ENCODE measurements around the gene RABGEF1. TPM values are rescaled to one million over a fixed set of nuclear protein-coding genes. Genes with fewer than 3 reads are reported as not detected.
"Not testable (repeated sequence)": the region's sequence is repeated elsewhere in the genome, so short reads cannot be mapped to it uniquely, and the experiment has no call there.

The RABGEF1 gene
- total RNA-seq, 1 donor from 2014 or later = 21.8 TPM

DNA sequence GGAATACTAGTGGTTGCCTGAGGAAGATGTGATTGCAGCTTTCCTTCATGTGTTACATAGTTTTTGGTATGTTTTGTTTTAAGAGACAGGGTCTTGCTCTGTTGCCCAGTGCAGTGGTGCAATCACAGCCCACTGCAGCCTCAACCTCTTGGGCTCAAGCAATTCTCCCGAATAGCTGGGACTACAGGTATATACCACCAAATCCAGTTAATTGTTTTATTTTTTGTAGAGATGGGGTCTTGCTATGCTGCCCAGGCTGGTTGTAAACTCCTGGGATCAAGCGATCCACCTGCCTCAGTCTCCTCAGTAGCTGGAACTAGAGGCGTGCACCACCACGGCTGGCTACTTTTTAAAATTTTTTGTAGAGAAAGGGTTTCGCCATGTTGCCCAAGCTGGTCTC lies 101.4 kb downstream of the RABGEF1 start:
- DNase-seq (ENCODE audit: low spot score in 2 of 2, unreplicated experiment in 2 of 2) = no peak
- Mint-ChIP-seq H3K27ac (no peak overlapping the region), H3K9me3 (peaks cover 3% of the 10 kb centered on the region), H3K4me3 (no peak overlapping the region), H3K4me1 (peaks cover 16% of the 10 kb centered on the region), H3K36me3 (no peaks in the 10 kb centered on the region), H3K27me3 (ENCODE audit: low read depth) (peaks cover 2% of the 10 kb centered on the region)
- TF ChIP-seq, protein P1, sequence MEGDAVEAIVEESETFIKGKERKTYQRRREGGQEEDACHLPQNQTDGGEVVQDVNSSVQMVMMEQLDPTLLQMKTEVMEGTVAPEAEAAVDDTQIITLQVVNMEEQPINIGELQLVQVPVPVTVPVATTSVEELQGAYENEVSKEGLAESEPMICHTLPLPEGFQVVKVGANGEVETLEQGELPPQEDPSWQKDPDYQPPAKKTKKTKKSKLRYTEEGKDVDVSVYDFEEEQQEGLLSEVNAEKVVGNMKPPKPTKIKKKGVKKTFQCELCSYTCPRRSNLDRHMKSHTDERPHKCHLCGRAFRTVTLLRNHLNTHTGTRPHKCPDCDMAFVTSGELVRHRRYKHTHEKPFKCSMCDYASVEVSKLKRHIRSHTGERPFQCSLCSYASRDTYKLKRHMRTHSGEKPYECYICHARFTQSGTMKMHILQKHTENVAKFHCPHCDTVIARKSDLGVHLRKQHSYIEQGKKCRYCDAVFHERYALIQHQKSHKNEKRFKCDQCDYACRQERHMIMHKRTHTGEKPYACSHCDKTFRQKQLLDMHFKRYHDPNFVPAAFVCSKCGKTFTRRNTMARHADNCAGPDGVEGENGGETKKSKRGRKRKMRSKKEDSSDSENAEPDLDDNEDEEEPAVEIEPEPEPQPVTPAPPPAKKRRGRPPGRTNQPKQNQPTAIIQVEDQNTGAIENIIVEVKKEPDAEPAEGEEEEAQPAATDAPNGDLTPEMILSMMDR (IDR thresholded peaks at IDR 0.05; ENCODE audit: unreplicated experiment) = no peak

DNA sequence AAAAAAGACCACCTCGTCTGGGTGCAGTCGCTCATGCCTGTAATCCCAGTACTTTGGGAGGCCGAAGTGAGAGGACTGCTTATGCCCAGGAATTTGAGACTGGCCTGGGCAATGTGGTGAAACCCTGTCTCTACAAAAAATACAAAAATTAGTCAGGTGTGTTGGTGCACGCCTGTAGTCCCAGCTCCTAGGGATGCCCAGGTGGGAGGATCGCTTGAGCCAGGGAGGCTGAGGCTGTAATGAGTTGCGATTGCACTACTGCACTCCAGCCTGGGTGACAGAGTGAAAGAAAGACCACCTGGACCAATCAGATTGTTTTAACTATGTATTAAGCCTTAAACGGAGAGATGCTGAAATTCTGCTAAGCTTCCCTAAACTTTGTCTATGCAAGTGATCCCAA lies 103.0 kb downstream of the RABGEF1 start:
- H3K9me3 Mint-ChIP-seq; DNase-seq (ENCODE audit: low spot score in 2 of 2, unreplicated experiment in 2 of 2); H3K27me3 Mint-ChIP-seq (ENCODE audit: low read depth); H3K36me3 Mint-ChIP-seq; H3K27ac Mint-ChIP-seq: not testable (repeated sequence)
- peak overlapping the region; percentile 97 for H3K4me3 Mint-ChIP-seq
- H3K4me1 Mint-ChIP-seq = peaks cover 20% of the 10 kb centered on the region

DNA sequence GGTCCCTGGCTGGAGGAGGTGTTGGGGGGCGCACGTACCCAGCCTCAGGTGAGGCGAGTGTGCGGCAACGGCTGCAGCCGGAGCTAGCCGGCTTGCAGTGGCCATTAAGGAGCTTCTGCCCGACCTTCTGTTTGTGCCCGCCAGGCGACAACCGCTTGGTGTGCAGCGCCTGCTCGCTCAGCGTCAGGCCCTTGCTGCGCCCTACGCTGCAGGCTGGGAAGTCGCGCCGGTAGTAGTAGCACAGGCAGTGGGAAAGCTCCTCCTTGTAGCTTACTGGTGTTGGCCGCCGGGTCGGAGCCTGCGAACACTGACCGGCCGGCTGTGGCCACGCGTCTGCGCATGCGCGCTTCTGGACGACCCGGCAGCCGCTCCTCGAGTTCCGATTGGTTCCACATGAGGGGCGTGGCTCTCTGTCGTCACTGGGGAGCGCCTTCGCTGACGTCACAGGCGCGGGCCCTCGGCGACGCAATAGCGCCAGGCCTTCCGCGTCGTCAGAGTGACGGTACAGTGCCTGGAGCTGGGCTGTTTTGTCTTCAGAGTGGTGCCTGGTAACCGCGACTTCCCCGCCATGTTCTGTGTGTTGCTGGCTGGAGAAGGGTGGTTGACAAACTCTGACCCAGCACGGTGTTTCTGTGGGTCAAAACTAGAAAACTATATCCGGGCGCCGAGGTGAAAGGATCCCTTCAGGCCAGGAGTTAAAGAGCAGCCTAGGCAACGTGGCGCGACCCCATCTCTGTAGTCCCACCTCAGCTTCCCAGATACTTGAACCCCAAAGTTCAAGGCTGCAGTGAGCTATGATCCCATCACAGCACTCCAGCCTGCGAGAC lies 104.2 kb downstream of the RABGEF1 start:
- Mint-ChIP-seq H3K27ac (peak overlapping the region; percentile 100), H3K27me3 (ENCODE audit: low read depth) (peaks cover 2% of the 10 kb centered on the region), H3K9me3 (no peaks in the 10 kb centered on the region), H3K36me3 (no peaks in the 10 kb centered on the region), H3K4me3 (peak overlapping the region; percentile 97), H3K4me1 (peaks cover 20% of the 10 kb centered on the region)
- TF ChIP-seq, protein P1 (IDR thresholded peaks at IDR 0.05; ENCODE audit: unreplicated experiment) = peak; percentile 39
- peak; percentile 99 to 100 for DNase-seq (ENCODE audit: low spot score in 2 of 2, unreplicated experiment in 2 of 2)

DNA sequence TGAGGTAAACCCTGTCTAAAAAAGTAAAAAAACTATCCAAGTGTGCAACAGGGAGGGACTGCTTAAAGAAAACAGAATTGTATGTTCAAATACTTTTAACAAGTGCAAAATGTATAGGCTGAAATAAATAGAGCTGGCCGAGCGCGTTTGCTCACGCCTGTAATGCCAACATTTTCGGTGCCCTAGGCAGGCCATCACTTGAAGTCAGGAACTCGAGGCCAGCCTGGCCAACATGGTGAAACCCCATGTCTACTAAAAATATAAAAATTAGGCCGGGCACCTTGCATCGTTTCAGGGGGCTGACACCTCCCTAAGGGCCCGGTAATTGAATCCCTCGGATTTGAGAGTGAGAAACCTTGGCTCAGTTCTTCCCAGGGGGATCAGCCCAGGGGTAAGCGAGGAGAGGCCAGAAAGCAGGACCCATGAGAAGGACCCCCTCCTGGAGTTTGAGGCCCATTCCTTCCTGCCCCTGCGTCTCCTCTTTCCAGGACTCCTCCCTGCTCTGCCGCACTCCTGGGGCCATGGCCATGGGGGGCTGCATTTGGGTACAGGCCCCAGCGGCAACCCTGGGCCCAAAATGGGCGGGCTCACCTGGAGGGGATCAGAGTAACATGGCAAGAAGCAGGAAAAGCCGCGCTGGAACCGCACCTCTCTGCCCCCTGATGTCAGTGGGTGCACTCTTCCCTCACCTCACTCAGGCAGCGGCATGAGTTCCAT lies 105.0 kb downstream of the RABGEF1 start:
- H3K27ac Mint-ChIP-seq = peak overlapping the region; percentile 100
- H3K4me1 Mint-ChIP-seq = peaks cover 20% of the 10 kb centered on the region
- DNase-seq (ENCODE audit: low spot score in 2 of 2, unreplicated experiment in 2 of 2) = no peak
- peaks cover 2% of the 10 kb centered on the region for H3K27me3 Mint-ChIP-seq (ENCODE audit: low read depth)
- no peaks in the 10 kb centered on the region for H3K36me3 Mint-ChIP-seq
- TF ChIP-seq, protein P1 (IDR thresholded peaks at IDR 0.05; ENCODE audit: unreplicated experiment) = no peak
- H3K9me3 Mint-ChIP-seq = no peaks in the 10 kb centered on the region
- H3K4me3 Mint-ChIP-seq = peak overlapping the region; percentile 97

DNA sequence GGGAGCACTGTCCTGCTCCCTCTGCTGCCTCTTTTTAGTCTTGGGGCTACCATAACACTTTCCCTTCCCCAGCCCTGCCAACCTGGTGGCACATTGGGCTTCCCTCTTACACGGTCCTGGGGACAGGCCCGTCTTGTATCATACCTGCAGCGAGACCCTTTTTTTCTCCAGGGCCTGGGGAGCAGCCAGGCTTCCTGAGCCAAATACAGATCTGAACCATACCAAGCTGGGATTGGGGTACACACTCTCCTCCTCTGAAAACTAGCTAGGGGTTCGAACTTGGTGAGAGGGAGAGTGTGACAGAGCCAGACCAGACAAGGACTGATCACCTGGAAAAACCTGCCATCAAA lies 105.5 kb downstream of the RABGEF1 start:
- not testable (repeated sequence) for H3K36me3 Mint-ChIP-seq; H3K9me3 Mint-ChIP-seq; H3K27me3 Mint-ChIP-seq (ENCODE audit: low read depth); DNase-seq (ENCODE audit: low spot score in 2 of 2, unreplicated experiment in 2 of 2)
- Mint-ChIP-seq H3K4me3 (peak overlapping the region; percentile 97), H3K27ac (peak overlapping the region; percentile 100), H3K4me1 (peaks cover 20% of the 10 kb centered on the region)

DNA sequence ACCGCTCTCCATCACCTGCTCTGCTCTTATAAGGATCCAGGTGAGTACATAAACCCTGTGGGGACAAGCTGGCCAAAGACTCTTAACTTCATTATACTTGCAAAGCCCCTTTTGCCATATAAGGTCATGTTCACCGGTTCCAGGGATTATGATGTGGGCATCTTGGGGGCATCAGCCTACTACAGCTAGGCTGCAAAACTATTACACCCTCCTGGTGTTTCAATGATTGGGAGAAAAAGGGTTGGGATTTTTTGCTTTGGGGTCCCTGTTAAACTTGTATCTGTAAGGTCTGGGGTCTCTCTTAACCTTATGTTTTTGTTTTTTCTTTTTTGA lies 107.0 kb downstream of the RABGEF1 start:
- not testable (repeated sequence) for H3K9me3 Mint-ChIP-seq; H3K4me3 Mint-ChIP-seq; DNase-seq (ENCODE audit: low spot score in 2 of 2, unreplicated experiment in 2 of 2); H3K27ac Mint-ChIP-seq; H3K27me3 Mint-ChIP-seq (ENCODE audit: low read depth); H3K36me3 Mint-ChIP-seq
- peaks cover 20% of the 10 kb centered on the region for H3K4me1 Mint-ChIP-seq
